GM19324 (cell line): ENCODE results near the gene IFT122.
"Not testable (repeated sequence)": the region's sequence is repeated elsewhere in the genome, so short reads cannot be mapped to it uniquely, and the experiment has no call there.

Experiments used
- ATAC-seq: cut with Tn5 transposase; IDR thresholded peaks from one replicate; pipeline ENCODE4 v1.9.1; 2021; ENCODE audit warnings: mild to moderate bottlenecking, moderate library complexity; ENCODE audit not compliant: unreplicated experiment, low FRiP score

The IFT122 gene

GRCh38 chr3:129493206-129493605 is 53.2 kb downstream of the IFT122 start:
- no peak for ATAC-seq

DNA sequence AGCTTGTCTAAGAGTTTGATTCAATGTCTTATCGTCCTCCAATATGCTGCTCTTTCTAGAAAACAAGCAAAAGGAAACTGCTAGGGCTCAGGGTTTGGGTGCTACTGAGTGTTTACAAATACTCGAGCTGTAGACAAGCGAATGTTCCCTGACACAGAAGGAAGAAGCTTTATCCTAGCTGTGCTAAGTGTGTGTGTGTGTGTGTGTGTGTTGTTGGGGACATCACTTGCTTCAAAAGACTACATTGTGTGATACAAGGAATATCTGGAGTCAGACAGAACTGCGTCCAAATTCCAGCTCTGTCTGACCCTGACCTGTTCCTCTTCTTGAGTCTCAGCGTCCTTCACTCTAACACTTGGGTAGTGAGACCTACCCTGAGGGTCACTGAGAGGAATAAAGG is 54.5 kb downstream of the IFT122 start:
- not testable (repeated sequence) for ATAC-seq

- ATAC-seq = not testable (repeated sequence)
Observed at GRCh38 chr3:129495006-129495639, 55.1 kb downstream of the IFT122 start.

- ATAC-seq = not testable (repeated sequence)
Observed at GRCh38 chr3:129497876-129498275, 57.9 kb downstream of the IFT122 start.

DNA sequence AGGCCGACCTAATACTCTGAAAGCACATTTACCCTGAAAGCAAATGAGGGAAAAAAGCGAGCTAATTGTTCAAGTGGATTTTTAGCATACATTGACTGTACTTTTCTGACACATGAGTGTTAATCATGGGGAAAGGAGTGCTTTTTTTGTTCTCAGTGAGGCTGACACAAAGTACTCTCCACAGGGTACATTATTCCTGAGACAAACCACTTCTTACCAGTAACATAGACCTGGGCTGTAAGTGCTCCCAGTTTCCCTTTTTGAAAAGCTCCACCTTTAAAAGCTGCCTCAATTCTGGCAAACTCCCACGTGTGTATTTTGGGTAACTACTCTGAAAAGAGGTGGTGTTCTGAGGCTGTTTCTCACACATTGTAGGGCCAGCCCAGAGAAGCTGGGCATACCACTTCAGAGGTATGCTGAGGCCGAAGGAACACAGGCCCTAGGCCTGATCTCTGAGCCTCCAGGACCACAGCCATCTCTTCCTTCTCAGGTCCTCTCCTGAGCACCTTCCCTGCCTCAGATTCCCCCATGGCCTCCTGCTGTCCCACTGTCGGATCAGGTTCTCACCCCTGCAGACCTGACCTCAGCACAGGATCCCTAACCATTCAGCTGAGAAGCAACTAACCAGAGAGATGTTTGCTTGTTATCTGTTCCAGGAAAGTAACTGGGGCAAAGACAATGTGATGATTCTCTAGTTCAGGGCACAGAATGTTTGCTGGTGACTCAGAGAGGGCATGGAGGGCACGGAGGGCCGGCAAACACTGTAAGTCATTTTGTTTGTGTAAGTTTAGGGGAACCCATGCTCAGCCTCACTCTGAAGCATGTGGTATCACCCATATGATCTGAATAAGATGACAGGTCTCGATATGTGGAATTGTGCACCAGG is 58.8 kb downstream of the IFT122 start:
- not testable (repeated sequence) for ATAC-seq

- ATAC-seq = not testable (repeated sequence)
Observed at GRCh38 chr3:129499604-129500333, 59.7 kb downstream of the IFT122 start.

- ATAC-seq = no peak
Observed at GRCh38 chr3:129500334-129500658, 60.3 kb downstream of the IFT122 start.

DNA sequence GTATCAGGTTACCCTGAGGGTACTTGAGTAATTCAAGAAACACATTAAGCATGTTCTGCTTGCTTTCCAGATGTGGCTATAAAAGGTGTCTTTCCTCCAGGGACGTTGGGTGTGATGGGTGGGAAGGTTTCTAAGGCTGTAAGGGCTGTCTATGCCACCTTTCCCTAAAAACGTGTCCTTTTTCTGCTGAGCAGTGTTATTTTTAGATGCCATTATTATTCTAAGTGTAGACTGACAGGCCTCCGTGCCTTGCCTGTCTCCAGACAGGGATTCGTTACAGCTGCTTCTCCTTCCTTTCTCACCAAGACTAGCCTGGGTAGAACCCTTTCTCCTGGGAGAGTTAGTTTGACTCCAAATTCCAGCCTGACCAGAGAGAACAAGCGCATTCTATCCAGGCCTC is 61.6 kb downstream of the IFT122 start:
- no peak for ATAC-seq

DNA sequence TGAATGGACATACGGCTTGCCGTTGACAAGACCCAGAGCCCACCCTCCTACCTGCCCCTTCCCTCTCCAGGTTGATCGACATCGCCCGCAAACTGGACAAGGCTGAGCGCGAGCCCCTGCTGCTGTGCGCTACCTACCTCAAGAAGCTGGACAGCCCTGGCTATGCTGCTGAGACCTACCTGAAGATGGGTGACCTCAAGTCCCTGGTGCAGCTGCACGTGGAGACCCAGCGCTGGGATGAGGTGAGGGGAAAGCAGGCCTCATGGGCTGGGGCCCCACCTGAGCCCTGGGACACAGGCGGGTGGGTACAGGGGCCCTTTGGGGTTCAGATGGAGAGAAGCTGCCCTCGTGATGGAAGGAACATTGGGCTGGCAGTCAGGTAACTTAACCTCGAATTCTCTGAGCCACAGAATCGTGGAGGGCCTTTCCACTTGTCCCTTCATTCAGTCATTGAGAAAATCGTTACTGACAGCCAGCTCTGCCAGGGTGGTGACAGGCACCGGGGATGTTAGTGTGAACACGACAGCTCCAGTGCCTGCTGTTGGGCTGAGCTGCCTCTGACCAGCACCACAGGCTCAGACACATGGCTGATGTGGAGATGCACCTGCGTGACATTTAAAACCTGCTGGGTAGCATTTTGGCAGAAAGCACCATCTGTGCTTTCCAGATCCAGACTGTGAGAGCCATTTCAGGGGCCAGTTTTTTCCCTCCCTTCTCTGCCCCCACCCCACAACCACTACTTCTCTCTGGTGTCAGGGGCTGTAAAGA is 62.8 kb downstream of the IFT122 start:
- ATAC-seq = no peak

DNA sequence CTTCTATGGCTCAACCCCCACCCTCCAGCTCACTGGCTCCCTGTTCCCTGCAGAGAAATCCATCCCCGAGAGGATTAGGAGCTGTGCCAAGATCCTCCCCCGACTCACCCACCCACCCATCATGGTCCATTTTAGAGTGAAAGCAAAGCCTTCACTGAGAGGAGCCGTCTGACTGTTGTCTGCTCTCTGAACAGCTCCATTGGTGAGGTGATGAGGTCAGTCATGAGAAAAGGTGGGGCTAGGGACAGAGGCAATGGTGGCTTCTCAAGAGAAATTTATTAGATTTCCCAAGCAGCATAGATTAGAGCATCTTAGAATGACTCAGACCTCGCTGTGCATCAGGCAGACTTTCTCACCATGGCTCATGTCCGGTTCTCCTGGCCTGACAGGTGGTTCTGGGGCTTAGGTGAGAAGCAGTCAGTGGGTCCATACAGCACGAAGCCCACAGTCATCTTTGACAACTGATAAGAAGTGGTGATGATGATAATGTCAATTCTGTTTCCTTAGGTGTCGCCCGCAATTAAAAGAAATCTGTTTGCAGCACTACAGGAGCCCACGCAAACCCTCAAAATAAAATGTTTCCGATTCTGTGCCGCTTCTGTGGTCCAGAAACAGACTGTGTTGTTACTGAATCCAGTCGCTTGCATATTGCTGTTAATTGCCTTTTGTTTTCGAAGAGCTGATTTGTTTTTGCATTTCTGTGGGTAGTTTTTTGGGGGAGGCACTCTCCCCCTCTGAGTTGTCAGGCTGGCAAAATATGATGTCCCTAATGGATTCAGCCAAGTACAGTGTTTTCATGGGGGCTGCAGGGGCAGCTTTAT is 63.7 kb downstream of the IFT122 start:
- no peak for ATAC-seq

GRCh38 chr3:129504471-129505100 is 64.6 kb downstream of the IFT122 start:
- no peak for ATAC-seq

- ATAC-seq = no peak
Observed at GRCh38 chr3:129505341-129505740, 65.3 kb downstream of the IFT122 start.

GRCh38 chr3:129506231-129506742 is 66.3 kb downstream of the IFT122 start:
- no peak for ATAC-seq

GRCh38 chr3:129507181-129507831 is 67.3 kb downstream of the IFT122 start:
- no peak for ATAC-seq

DNA sequence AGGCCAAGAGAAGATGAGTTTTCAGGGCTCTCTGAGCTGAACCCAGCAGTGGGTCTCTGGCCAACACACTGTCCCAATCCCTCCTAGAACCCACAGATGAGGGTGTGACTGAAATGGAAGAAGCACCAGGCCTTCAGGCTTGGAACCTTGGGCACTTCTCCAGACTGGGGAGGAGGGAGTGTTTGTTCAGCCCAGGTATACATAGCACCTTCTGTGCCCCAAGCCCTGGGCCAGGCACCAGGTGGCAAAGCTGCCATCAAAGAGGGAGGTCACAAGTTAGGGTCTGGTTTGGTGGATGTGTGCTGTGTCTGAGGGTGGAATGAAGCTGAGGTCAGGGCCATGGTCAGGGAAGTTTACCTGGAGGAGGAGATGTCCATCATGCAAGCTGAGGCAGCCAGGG is 72.6 kb downstream of the IFT122 start:
- ATAC-seq = no peak

DNA sequence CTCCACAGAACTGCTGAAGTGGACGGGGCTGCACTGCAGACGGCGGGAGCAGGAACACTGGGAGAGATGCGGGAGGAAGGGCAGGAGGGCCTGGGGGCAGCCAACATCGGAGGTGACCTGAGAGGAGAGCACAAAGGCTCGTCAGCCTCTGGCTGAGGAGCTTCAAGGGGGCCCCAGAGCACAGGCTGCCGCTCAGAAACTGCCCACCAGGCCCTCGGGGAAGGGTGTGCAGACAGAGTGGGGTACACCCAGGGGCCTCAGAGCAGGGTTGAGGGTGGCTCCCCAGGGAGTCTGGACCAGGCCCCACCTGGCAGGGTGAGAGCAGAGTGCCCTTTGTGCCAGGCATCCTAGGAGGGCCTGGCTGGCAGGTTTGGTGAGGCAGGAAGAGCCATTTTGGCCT is 73.7 kb downstream of the IFT122 start:
- no peak for ATAC-seq

GRCh38 chr3:129514110-129514509 is 74.1 kb downstream of the IFT122 start:
- no peak for ATAC-seq

DNA sequence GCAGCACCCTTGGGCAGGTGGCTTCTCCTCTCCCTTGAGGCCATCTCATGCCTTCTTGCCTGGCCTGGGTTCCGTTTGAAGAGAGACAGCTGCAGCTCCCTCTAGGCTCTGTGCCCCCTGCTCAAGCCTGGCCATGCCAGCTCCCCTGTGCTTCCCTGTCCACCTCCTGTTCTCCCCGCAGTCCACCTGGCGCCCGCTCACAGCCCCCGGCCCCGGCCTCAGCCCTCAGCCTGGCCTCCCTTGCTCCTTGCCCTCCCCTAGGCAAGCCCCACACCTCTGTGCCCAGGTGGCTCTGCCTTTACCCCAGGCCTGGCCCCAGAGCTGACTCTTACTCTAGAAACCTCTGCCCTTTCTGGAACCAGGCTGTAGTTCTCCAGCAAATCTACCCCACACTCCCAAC is 74.5 kb downstream of the IFT122 start:
- no peak for ATAC-seq
